ENCODE data around the gene COA8. TPM values are rescaled to one million over a fixed set of nuclear protein-coding genes. Genes with fewer than 3 reads are reported as not detected.
A peak's percentile ranks its signal among the peaks of the same experiment; 100 is the strongest.

Gene COA8
- total RNA-seq, 1 experiment from 2014 or later: 62.3 TPM

GRCh38 chr14:103558071-103558882 lies 4.5 kb upstream of the COA8 start:
- H4K20me1 ChIP-seq (ENCODE audit: low read length): peaks cover 42% of the 10 kb centered on the region
- DNase-seq: peak; percentile 80

GRCh38 chr14:103559766-103560165 lies 3.0 kb upstream of the COA8 start:
- no TSS peak for BruUV-seq (replicated peaks)
- peak overlapping the region; percentile 92 for H3K4me2 ChIP-seq (ENCODE audit: low read length)
- intact Hi-C loops (cut with micrococcal nuclease): no loop called here

More at GRCh38 chr14:103558071-103558882, 4.5 kb upstream of the COA8 start:
- Histone ChIP-seq H3K27ac (ENCODE audit: low read length) (peak overlapping the region; percentile 7), H3K4me2 (ENCODE audit: low read length) (peak overlapping the region; percentile 37), H3K9ac (ENCODE audit: low read length) (no peak overlapping the region), H3K36me3 (ENCODE audit: low read depth, low read length) (peaks cover 21% of the 10 kb centered on the region), H3F3A (ENCODE audit: low read length, unreplicated experiment) (no peaks in the 10 kb centered on the region), H3K27me3 (ENCODE audit: low read length) (no peaks in the 10 kb centered on the region), H3K9me2 (replicated peaks; ENCODE audit: low read length) (no peaks in the 10 kb centered on the region), H3K79me2 (ENCODE audit: low read length) (peaks cover 73% of the 10 kb centered on the region), H3K4me3 (ENCODE audit: low read length) (peak overlapping the region; percentile 6; the same call in 1 of the 2 replicates), H2AFZ (ENCODE audit: low read length) (no peak overlapping the region), H3K4me1 (ENCODE audit: insufficient read depth, low read length) (peaks cover 34% of the 10 kb centered on the region), H3K9me3 (ENCODE audit: low read length) (no peaks in the 10 kb centered on the region)
- BruUV-seq (replicated peaks): no TSS peak
- intact Hi-C loops (cut with micrococcal nuclease): no loop called here
- TF ChIP-seq, protein P1, sequence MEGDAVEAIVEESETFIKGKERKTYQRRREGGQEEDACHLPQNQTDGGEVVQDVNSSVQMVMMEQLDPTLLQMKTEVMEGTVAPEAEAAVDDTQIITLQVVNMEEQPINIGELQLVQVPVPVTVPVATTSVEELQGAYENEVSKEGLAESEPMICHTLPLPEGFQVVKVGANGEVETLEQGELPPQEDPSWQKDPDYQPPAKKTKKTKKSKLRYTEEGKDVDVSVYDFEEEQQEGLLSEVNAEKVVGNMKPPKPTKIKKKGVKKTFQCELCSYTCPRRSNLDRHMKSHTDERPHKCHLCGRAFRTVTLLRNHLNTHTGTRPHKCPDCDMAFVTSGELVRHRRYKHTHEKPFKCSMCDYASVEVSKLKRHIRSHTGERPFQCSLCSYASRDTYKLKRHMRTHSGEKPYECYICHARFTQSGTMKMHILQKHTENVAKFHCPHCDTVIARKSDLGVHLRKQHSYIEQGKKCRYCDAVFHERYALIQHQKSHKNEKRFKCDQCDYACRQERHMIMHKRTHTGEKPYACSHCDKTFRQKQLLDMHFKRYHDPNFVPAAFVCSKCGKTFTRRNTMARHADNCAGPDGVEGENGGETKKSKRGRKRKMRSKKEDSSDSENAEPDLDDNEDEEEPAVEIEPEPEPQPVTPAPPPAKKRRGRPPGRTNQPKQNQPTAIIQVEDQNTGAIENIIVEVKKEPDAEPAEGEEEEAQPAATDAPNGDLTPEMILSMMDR (conservative IDR thresholded peaks at IDR 0.05; ENCODE audit: low read depth, low read length): no peak
- TF ChIP-seq EZH2phosphoT487 (IDR thresholded peaks at IDR 0.05; ENCODE audit: borderline replicate concordance, low read length): no peak
- TF ChIP-seq EZH2 (IDR thresholded peaks at IDR 0.05; ENCODE audit: low read length, unreplicated experiment): no peak
- CTCF ChIA-PET: interaction anchor here (0.5 to 1.3 kb wide), 4 partner anchors 11 to 101 kb away, joined by 3 to 4 read pairs (median 3); no protein-coding TSS in a partner anchor
- ATAC-seq: peak; percentile 74
- POLR2A ChIA-PET (ENCODE audit: unreplicated experiment): interaction anchor here (0.6 kb wide), 1 partner anchor 141 kb away, joined by 3 read pairs; no protein-coding TSS in a partner anchor

More at GRCh38 chr14:103559766-103560165, 3.0 kb upstream of the COA8 start:
- ATAC-seq (no peak), DNase-seq (no peak)
- peak overlapping the region; percentile 6; the same call in 1 of the 2 replicates for H3K4me3 ChIP-seq (ENCODE audit: low read length)
- H3K4me1 ChIP-seq (ENCODE audit: insufficient read depth, low read length): peaks cover 41% of the 10 kb centered on the region
- no peak overlapping the region for H3K9ac ChIP-seq (ENCODE audit: low read length)
- no peaks in the 10 kb centered on the region for H3K27me3 ChIP-seq (ENCODE audit: low read length)
- H3K9me2 ChIP-seq (replicated peaks; ENCODE audit: low read length): no peaks in the 10 kb centered on the region
- peaks cover 42% of the 10 kb centered on the region for H4K20me1 ChIP-seq (ENCODE audit: low read length)
- H3K36me3 ChIP-seq (ENCODE audit: low read depth, low read length): peaks cover 21% of the 10 kb centered on the region
- no peaks in the 10 kb centered on the region for H3K9me3 ChIP-seq (ENCODE audit: low read length)
- no peak overlapping the region for H2AFZ ChIP-seq (ENCODE audit: low read length)
- H3K27ac ChIP-seq (ENCODE audit: low read length): no peak overlapping the region
- ChIA-PET POLR2A (ENCODE audit: unreplicated experiment) (interaction anchor here (0.7 kb wide), 1 partner anchor 373 kb away, joined by 3 read pairs; no protein-coding TSS in a partner anchor), CTCF (interaction anchor here (0.5 to 1.0 kb wide), 2 partner anchors 19 to 86 kb away, joined by 3 to 4 read pairs; no protein-coding TSS in a partner anchor)
- H3F3A ChIP-seq (ENCODE audit: low read length, unreplicated experiment): no peaks in the 10 kb centered on the region
- H3K79me2 ChIP-seq (ENCODE audit: low read length): peaks cover 88% of the 10 kb centered on the region
- TF ChIP-seq EZH2phosphoT487 (IDR thresholded peaks at IDR 0.05; ENCODE audit: borderline replicate concordance, low read length) (no peak), EZH2 (IDR thresholded peaks at IDR 0.05; ENCODE audit: low read length, unreplicated experiment) (no peak)
- TF ChIP-seq, protein P1 (conservative IDR thresholded peaks at IDR 0.05; ENCODE audit: low read depth, low read length): no peak

Measured in PC-3 (cell line).